T-helper 1 cell (primary cell): Measurements from ENCODE around the gene MKNK1.

Experiments used
- DNase-seq, 5 donors: peaks; one replicate each; pipeline ENCODE4 v3.0.0-alpha.2; 2012 to 2020

The MKNK1 gene

DNA sequence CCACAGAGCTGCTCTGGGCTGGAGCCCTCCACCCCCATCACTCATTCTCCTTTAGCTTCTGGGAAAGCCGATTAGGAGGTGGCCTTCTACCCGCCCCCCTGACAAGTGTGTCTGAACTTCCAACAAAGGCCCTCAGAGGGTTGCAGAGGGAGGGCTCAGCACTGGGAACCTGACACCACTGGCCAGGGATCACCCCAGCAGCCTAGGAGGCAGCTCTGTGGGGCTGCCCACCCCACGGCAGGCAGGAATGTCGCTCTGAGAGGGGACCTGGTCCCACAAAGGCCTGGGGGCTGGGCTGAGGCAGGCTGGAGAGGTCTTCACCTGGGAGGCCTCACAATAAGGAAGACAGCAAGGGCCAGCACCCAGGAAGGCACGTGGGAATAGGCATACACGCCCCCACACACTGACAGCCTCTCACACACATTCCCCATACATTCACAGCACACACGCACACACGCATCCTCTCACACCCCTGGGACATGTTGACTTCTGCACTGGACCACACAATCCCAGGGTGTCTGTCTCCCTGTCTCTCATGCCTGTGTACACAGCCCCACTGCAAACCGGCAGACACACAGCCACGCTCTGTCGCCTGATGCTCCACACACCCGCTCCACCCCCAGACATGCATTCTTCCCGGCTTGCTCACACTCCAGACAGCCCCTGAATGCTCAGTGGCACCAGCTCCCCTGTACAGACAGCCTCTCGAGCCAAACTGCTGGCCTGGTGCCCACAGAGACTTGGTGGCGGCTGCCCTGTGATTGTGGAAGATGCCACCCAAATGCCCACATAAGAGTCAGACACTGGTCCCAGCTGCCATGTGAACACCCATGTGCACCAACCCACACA is 83.8 kb downstream of the MKNK1 start:
- DNase-seq, result no peak

DNA sequence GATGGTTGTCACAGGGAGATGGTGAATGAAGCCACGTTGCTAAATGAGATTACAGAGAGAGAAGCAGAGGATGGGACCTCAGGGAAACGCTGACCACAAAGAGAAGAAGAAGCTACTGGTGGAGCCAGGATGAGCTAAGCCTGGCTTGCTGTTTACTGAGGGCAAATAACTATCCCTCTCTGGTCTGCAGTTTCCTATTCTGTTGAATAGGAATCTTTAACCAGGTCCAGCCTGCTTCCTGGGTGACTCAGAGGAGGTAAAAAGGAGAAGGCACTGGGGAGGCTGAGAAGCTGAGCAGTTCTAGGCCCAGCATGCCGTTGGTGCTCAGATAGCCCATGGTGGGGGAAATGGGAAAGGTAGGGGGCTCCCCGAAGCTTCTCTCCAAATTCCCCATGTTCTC is 84.9 kb downstream of the MKNK1 start:
- no peak for DNase-seq

DNA sequence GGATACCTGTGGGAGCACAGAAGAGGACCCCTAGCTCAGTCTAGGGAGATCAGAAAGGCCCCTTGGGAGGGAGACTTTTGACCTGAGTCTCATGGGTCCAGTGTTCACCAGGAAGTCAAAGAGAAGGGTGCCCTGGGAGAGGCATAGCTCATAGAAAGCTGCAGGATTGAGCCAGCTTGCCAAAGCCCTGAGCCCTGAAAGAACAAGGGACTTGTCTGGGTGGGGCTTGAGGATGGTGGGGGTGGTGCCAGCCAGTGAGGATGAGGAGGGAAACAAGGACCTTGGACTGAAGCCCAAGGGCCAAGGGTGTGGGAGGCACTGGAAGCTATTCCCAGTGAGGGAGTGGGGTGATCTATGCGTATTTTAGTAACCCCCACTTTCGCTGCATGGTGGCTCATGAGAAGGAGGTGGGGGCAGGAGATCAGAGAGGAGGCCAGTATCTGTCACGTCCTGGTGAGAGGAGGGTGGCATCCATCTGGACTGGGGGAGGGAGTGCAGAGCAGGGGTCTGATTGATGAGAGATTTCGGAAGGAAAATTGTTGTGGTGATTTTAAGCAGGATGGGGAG is 86.1 kb downstream of the MKNK1 start:
- no peak for DNase-seq

DNA sequence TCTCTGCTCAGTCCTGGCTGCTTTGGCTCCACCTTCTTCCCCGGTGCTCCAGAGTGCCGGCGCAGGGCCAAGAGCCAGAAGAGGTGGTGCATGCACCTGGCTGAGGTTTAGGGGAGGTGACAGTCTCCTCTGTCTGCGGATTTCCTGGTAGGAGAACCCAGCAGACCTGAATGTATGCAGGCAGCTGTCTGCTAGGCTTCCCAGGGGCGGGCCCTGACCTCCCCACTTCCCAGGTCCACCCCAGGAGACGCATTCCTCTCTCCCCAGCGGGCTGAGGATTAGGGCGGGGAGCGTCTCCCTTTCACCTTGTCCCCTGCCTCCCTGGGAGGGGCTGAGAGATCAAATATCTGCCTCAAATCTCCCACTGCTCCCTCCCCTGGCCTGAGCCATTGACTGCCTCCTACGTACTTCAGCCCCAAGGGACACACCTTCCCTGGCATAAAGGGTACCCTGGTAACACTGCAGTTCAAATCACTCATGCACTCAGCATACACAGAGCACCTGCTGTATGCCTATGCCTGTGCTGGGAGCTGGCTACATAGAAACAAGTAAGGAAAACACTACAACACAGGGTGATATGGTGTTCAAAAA is 87.0 kb downstream of the MKNK1 start:
- no peak for DNase-seq

DNA sequence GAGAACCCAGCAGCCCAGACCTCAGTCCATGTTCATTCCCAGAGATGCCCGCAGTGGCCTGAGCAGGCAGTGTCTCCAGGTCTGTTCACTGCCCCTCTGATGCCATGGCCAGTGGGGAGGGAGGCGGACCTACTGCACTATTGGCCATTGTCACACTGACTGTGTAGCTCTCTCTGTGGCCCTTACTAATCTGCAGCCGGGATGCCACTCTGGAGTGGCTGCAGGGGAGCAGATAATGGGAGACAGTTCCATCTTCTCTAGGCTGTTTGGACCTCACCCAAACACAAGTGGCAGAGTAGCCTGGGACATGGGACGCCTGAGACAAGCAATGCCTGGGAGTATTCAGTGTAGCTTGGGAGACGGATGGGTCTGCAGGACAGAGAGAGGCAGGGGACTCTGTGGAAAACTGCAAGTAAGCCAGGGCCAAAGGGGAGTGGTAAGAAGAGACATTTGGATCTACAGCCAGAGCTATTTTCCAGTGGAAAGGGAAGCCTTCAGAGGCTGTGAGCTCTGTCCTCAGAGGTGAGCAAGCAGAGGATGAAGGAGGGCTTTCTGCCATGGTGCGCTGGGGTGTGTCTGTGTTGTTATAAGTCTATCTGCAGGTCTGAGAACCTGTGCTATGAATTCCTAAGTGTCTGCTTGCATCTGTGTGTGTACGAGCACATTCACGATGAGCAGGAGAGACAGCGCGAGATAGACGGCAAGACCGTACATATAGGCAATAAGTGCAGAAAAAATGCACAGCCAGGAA is 87.7 kb downstream of the MKNK1 start:
- no peak for DNase-seq

DNA sequence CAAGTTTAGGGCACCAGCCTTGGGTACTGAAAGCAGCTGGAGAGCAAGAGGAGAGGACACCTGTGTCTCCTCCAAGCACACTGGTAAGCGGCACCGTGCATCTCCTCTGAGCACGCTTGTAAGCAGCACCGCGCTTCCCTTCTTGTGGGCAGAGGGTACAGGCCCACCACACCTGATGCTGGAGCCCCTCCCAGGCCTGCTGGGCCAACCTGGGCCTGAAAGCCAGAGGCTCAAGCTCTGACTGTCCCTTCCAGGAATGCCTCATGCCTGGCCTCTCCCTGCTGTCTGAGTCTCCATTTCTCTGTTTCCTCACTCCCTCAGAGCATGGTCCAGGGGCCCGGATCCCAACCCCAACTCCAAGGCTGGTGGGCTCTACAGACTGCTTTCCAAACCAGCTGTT is 88.5 kb downstream of the MKNK1 start:
- DNase-seq, result no peak

DNA sequence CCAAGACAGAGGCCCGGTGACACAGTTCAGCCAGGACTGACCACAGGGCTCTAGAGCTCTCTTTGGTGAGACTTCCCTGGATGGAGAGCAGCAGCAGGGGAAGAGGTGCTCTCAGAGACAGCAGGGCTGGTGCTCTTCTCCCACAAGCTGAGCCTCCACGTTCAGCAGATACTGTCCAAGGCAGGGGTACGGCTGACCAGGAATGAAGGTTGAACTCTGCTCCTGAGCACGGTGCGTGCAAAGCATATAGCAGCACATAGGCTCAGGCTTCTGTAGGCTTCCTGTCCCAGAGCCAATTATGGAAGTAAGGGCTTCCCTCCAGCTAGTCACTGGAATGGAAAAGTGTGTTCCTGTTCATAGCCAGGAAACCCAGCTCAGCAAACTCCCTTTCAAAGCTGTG is 90.5 kb downstream of the MKNK1 start:
- DNase-seq, result no peak

DNA sequence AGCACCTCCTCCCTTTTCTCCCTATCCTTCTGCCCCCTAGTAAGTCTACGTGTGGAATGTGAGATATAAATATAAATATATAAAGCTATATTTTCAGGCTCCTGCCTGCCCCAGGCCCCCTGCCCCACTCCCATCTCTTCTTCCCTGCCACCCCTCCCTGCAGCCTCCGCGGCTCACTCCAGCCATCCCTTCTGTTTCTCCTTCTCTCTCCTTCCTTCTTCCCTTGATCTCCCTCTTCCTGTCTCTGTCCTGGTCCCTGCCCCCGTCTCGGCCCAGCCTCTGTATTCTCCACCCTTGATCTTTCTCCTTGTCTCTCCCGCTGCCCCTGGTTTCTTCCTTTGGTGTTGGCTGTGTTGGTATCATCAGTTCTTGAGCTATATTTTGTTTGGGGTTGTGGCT is 91.3 kb downstream of the MKNK1 start:
- no peak for DNase-seq

DNA sequence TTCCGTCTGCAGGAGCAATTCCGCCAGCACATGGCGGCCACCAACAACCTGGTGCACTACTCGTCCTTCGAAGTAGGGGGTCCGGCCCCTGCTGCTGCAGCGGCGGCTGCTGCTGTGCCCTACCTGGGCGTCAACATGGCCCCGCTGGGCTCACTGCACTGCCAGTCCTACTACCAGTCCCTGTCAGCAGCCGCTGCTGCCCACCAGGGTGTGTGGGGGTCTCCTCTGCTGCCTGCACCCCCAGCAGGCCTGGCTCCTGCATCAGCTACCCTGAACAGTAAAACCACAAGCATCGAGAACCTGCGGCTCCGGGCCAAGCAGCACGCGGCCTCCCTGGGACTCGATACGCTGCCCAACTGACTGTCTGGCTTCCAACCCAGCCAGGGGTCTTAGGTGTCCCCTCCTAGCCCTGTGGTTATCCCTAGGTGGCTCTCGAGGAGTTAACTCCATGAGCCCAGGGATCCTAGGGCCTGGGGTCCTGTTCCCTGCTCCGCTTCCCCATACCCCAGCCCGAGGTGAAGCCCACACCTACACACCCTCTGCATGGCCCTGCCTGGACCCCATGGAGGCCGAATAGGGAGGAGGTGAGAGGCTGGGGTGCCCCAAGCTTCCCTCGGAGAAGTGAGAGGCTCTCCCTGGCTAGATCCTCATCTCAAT is 91.8 kb downstream of the MKNK1 start:
- DNase-seq, result no peak

DNA sequence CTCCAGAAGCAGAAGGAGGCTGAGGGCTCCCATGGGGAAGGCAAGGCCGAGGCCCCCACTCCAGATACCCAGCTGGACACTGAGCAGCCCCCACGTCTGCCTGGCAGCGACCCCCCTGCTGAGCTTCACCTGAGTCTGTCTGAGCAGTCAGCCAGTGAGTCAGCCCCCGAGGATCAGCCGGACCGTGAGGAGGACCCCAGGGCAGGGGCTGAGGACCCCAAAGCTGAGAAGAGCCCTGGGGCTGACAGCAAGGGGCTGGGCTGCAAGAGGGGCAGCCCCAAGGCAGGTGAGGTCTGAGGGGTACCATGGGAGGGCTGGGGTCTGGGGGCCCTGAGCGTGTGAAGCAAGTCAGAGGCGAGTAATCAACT is 93.1 kb downstream of the MKNK1 start:
- no peak for DNase-seq

DNA sequence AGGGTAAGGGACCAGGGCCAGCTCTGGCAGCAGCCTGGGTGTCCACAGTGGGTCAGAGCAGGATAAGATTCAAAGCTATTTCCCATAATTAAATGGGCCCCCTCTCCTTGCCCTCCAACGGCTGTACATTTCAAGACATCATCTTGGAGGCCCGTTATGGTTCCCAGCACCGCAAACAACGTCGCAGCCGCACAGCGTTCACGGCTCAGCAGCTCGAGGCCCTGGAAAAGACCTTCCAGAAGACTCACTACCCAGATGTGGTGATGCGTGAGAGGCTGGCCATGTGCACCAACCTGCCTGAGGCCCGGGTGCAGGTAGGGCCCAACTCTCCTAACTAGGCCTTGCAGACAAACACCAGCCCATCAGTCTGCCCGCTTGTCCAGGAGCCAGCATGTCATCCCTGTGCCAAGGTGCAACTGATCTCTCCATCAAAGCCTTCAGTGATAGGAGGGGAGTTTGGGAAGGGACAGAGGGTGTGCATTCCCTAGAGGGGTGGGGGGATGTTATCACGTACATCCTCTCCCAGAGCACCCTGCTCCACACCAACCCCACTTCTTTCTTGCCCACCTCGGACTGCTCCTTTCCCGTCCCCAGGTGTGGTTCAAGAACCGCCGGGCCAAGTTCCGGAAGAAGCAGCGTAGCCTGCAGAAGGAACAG is 93.6 kb downstream of the MKNK1 start:
- no peak for DNase-seq

DNA sequence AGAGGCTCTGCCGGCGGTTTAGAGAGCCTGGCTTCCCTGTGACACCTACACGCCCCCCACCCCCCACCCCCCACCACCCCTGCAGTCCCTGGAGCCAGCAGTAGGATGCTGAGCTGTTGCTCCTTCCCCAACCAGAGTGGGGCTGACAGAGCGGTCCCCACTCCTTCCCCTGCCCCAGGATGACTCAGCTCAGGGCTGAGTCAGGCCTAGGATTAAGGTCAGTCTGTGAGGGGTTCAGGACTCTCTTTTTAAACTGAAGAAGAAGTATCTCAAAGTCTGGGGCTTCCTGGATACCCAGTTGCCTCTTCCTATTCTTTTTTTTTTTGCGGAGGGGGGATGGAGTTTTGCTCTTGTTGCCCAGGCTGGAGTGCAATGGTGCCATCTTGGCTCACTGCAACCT is 95.3 kb downstream of the MKNK1 start:
- DNase-seq, result no peak
